Body of pancreas (tissue), 4 donors: ENCODE results near the gene GPR141.

ENCODE experiments used
- CTCF ChIP-seq, 7 experiments: fragments of 450-650 bp in 4 of 7; fragments of 200-600 bp in 3 of 7; sonication (generic) in 3 of 7; IDR thresholded peaks; one replicate each; pipeline ENCODE4 v1.5.1; 2016 to 2019; ENCODE audit warnings: antibody characterized with exemption in 7 of 7
- POLR2A ChIP-seq, 3 donors: fragments of 450-650 bp; IDR thresholded peaks; one replicate each; pipeline ENCODE4 v1.6.1; 2016; ENCODE audit warnings: antibody characterized with exemption in 3 of 3, mild to moderate bottlenecking in 2 of 3

- TF ChIP-seq CTCF (IDR thresholded peaks at IDR 0.05): no peak
- no peak for TF ChIP-seq POLR2A (IDR thresholded peaks at IDR 0.05)
Observed at GRCh38 chr7:37665352-37666022, 18.1 kb upstream of the GPR141 start.
